ENCODE measurements around the gene WDR74.
A peak's percentile ranks its signal among the peaks of the same experiment; 100 is the strongest.
"Not testable (repeated sequence)": the region's sequence is repeated elsewhere in the genome, so short reads cannot be mapped to it uniquely, and the experiment has no call there.

WDR74 gene

DNA sequence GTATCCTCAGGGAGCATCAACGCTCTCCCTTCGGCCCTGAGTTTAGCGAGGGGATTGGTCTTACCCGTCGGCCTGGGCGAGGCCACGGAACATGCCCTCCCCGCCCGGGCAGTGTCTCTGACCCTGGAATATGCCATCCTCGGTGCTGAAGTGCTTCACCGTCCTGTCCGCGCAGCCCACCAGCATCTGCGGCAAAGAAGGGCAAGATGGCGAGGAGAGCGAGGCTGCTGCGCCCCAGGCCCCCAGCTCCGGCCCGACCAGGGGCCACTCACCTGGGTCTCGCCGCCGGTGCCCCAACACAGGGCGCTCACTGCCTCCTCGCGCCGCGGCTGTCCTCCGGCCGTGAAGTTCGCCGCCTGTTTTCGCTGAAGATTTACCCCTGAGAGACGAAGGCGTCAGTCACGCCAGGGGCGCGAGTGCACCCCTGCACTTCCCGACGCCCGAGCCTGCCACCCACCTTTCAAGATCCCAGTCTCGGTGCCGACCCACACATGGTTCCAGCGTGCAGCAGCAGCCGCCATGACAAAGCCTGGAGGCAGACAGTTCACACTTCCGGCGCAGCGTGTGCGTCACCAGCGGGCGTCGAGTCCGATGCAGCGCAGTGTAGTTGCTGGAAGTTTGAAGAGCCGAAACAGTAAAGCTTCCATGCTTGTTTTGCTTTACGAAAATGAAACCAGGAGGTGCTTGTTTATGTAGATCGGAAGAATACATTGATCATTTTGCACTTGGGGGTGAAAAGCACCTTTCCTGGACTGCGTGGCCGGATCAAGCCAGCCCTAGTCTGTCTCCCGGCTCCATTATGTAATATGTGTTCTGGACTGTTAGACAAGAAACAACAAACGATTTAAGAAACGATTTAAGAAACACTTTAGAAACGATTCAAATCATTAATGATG, at the start of gene WDR74:
Gene WDR74 (minus strand): TSS at position 541 of the 896 bp plus-strand sequence. CDS start 20 bp downstream, at position 521.
- peak; percentile 86 for DNase-seq (ENCODE audit: low spot score)

DNA sequence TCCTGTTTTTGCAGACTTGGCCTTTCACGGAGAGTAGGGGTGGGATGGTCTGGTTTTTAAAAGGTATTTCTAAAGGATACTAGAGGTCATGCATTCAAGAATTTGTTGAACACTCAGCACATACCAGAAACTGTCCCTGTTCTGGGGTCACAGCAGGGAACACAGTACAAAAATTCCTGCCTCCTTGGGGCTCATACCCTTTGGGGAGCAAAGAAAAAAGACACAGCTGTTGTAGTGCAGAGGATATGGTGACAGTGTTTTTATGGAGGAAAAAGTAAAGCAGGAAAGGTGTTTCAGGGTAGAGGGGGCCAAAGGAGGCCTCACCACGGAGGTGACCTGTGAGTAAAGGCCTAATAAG, 49.7 kb upstream of the WDR74 start:
- no peak for DNase-seq (ENCODE audit: low spot score)

DNA sequence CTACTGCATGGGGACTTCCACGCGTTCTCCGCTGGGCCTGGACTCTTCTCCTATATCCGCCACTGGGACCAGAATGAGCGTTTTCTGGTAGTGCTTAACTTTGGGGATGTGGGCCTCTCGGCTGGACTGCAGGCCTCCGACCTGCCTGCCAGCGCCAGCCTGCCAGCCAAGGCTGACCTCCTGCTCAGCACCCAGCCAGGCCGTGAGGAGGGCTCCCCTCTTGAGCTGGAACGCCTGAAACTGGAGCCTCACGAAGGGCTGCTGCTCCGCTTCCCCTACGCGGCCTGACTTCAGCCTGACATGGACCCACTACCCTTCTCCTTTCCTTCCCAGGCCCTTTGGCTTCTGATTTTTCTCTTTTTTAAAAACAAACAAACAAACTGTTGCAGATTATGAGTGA, 49.0 kb upstream of the WDR74 start:
- DNase-seq (ENCODE audit: low spot score) = no peak

DNA sequence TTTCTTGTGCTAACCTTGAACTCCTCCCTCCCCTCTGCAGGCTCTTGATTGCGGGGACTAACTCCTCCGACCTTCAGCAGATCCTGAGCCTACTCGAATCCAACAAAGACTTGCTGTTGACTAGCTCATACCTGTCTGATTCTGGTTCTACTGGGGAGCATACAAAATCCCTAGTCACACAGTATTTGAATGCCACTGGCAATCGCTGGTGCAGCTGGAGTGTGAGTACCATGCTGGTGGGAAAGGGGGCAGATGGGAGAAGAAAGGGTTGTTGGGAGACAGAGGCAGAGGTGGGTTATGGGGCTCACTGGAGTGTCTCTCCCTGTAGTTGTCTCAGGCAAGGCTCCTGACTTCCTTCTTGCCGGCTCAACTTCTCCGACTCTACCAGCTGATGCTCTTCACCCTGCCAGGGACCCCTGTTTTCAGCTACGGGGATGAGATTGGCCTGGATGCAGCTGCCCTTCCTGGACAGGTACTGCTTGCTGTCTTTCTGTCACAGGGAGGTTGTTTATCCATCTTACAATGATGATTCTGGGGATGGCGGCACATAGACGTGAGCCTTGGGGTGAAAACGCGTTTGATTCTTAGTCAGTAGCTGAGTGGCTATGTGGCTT, 45.9 kb upstream of the WDR74 start:
- no peak for DNase-seq (ENCODE audit: low spot score)

DNA sequence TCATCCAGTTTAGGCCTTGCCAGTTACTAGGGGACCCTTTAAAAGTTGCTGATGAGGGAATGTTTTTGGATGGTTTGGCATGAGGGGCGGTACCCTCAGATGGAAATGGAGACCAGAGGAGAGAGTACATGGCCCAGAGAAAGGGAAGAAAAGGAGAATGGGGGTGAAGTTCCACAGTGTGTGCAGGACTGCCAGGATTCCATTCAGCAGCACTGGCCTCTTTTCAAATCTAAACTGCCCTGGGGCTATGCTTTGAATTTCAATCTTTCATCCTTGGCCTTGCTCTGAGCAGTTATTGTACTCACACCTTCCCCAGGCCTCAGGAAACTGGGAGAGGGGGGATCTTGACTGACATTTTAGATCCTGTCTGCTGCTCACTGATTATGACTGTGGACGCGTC, 44.3 kb upstream of the WDR74 start:
- DNase-seq (ENCODE audit: low spot score) = no peak

DNA sequence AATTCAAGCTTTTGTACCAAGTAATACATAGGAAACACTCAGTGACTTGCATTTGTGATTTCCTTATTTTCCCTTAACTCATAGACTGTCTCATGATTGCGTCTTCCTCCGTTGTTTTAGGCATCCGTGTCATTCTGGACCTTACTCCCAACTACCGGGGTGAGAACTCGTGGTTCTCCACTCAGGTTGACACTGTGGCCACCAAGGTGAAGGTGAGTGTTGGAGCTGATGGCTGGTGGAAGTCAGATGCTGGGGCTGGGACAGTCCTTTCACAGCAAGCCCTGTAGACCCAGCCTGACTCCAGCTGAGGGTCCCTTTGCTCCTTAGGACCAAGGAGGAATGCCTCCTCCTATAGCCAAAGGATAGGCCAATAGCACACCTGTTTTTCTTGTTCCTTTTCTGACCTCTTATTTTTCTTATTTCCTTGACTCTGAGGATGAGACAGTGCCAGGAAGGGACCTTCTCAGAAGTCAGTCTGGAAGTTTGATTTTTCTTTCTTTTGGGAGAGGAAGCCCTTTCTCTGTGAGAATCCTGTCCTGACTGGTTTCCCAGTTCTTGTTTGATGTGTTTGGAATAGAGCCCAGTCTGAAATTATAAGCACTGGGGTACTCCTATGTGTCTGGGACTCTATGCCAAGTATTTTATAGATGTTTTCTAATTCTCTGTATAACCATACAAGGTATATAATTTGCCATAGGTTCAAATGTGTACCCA, 43.6 kb upstream of the WDR74 start:
- no peak for DNase-seq (ENCODE audit: low spot score)

DNA sequence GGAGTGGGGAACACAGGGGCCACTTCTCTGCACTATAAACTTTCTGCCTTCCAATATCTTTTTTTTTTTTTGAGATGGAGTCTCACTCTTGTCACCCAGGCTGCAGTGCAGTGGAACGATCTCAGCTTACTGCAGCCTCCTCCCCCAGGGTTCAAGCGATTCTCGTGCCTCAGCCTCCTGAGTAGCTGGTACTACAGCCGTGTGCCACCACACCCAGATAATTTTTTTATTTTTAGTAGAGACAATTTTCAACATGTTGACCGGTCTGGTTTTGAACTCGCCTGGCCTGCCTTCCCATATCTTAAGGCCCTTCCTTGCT, 43.0 kb upstream of the WDR74 start:
- no peak for DNase-seq (ENCODE audit: low spot score)

DNA sequence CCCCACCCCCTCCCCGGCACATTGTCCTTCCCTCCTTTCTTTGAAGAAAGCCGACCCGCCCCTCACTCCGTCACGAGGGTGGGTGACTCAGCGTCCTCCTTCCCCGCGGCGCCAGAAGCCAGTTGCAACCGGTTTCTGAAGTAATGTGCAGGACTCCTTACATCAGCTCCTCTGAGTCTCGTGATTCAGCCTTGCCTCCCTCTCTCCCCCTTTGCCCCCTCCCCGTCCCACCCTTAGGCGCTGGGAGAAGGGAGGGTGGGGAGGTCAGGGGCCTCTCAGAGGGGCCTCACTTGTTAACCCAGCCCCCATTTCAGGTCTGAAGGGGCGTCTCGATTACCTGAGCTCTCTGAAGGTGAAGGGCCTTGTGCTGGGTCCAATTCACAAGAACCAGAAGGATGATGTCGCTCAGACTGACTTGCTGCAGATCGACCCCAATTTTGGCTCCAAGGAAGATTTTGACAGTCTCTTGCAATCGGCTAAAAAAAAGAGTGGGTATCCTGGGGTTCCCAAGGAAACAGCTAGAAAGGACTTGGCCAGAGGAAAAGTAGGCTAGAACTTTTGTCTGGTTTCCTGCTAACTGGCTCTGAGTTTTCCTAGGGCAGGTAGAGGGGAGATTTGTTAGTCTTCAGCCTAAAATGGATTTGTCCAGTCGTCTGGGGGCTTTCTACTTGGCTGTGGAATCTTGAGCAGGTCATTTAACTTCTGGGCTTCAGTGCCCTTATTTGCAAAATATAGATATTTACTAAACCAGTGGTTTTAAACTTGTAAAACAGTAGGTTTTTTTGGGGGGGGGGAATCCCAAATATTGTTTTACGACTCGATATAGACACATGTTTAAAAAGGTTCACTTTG, 42.4 kb upstream of the WDR74 start:
- DNase-seq (ENCODE audit: low spot score) = peak; percentile 95

DNA sequence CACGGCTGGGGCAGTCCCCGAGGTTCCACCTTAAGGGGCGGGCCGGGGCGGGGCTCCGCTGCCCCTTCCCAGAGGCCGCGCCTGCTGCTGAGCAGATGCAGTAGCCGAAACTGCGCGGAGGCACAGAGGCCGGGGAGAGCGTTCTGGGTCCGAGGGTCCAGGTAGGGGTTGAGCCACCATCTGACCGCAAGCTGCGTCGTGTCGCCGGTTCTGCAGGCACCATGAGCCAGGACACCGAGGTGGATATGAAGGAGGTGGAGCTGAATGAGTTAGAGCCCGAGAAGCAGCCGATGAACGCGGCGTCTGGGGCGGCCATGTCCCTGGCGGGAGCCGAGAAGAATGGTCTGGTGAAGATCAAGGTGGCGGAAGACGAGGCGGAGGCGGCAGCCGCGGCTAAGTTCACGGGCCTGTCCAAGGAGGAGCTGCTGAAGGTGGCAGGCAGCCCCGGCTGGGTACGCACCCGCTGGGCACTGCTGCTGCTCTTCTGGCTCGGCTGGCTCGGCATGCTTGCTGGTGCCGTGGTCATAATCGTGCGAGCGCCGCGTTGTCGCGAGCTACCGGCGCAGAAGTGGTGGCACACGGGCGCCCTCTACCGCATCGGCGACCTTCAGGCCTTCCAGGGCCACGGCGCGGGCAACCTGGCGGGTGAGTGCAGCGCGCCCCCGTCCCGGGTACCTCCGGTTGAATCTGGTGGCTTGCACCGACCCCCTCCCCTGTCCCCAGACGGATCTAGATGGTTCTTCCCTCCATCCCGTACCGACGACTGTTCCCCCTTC, 41.6 kb upstream of the WDR74 start, which contains the start of gene SLC3A2:
Gene SLC3A2 (plus strand): TSS at position 94 of the 776 bp plus-strand sequence. CDS start 128 bp downstream, at position 222.
- peak; percentile 92 for DNase-seq (ENCODE audit: low spot score)

DNA sequence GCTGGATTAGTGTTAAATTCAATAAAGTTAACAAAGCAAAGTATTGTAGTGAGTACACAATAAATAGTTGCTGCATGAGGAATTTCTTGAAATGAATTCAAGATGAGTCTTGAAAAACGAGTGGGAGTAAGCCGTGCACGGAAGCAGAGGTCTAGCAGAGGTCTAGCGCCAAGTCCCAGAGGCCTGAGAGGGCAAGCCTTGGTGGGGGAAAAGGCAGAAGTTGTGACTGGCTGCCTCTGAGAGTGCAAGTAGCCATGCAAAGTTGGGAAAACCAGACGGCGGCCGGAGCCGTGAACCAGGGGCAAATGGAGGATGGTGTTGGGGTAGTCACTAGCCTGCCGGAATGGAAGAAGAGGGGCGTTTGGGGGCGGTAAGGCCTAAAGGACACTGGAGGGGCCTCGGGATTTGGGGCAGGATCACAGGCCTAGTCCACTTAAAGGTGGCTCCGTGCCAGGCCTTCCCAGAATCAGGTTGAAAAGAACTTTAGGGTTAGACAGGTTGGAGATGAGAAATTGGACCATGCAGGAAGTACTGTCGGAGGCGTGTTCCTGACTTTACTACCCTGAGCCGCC, 40.9 kb upstream of the WDR74 start:
- peak; percentile 89 for DNase-seq (ENCODE audit: low spot score)

DNA sequence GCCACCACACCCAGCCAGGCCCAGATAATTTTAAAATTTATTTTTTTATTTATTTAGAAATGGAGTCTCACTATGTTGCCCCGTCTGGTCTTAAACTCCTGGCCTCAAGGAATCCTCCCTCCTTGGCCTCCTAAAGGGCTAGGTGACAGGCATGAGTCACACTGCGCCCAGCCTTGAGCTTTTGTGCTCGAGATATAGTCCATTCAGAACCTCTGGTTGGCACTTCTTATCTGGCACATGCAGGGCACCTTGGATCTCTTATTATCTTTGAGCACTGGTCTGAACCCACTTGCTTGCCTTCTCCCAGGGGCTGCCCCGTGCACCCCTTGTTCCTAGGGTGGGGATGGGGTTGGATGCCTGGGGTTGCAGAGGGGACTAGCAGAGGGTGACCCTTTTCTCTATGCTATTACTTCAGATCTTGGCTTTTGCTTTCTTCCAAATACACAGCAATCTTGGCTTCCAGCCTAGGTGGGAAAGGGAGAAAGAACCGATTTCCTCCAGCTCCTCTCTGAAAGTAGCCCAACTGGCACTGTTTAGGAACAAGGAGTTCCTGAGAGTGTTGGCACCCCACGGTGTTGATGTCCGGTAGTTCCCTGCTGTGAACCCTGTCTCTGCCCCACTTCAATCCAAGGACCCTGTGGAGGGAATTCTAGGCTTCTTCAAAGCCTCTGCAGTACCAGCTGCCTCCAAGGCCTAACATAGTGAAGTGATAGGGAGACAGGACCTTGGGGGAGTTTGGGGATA, 40.0 kb upstream of the WDR74 start:
- DNase-seq (ENCODE audit: low spot score) = no peak

DNA sequence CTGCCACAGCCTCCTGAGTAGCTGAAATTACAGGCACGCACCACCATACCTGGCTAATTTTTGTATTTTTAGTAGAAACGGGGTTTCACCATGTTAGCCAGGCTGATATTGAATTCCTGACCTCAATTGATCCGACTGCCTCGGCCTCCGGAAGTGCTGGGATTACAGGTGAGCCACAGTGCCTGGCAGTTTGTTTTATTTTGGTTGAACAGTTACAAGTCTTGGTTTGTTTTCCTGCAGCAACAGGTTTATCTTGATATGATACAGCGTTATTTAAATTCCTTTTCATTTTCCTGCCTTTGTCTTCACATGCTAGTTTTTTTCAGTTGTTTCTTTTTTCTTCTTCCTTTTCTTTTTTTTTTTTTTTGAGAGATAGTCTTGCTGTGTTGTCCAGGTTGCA, 37.3 kb upstream of the WDR74 start:
- no peak for DNase-seq (ENCODE audit: low spot score)

DNA sequence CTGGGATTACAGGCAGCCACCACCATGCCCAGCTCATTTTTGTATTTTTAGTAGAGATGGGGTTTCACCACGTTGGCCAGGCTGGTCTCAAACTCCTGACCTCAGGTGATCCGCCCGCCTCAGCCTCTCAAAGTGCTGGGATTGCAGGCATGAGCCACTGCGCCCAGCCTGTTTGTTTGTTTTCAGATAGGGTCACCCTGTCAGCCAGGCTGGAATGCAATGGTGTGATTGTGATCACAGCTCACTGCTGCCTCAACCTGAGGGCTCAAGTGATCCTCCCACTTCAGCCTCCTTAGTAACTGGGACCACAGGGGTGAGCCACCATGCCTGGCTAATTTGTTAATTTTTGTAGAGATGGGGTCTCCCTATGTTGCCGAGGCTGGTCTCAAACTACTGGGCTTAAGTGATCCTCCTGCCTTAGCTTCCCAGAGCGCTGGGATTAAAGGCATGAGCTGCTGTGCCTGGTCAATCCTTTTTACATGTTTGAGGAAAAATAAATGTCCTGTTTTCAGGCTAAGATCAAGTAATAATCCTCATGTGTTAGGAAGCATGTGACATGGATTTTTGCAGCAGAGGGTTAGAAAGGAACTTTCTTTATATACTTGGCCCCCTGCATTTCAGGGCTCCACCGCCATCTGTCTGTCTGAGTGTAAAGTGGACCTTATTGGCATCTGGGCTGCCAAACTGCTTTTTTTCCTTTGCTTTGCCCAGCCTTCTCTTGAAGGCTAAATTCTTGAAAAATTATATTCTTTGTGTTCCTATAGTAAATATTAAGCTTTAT, 36.5 kb upstream of the WDR74 start:
- DNase-seq (ENCODE audit: low spot score) = no peak

DNA sequence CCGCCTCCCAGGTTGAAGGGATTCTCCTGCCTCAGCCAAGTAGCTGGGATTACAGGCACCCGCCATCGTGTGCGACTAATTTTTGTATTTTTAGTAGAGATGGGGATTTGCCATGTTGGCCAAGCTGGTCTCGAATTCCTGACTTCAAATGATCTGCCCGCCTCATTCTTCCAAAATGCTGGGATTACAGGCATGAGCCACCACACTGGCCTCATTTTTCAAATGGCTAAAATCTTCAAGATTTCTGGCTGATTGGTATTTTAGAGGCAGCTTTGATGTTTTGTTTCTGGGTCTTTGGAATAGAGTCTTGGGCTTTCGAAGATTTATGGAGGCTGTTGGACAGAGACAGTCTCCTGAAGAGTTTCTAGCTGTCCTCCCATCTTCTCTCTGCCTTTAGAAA, 35.5 kb upstream of the WDR74 start:
- DNase-seq (ENCODE audit: low spot score) = no peak

DNA sequence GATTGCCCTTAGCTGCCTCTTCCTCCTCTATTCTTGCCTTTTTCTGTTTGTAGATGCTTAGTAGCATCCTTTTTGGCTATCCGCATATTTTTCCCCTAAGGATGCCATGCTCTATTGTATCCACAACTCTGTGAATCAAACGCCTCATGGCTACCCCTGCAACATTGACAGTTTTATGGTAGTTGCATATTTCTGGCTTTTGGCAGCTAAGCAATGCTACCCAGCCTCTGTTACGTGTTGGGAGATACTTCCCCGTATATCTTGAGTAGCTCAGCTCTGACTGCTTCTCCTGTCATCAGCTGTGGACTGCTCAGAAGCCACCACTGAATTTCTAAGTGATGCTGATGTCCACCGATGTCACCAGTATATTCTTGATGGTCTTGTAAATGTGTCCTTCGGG, 26.2 kb upstream of the WDR74 start:
- DNase-seq (ENCODE audit: low spot score) = no peak

DNA sequence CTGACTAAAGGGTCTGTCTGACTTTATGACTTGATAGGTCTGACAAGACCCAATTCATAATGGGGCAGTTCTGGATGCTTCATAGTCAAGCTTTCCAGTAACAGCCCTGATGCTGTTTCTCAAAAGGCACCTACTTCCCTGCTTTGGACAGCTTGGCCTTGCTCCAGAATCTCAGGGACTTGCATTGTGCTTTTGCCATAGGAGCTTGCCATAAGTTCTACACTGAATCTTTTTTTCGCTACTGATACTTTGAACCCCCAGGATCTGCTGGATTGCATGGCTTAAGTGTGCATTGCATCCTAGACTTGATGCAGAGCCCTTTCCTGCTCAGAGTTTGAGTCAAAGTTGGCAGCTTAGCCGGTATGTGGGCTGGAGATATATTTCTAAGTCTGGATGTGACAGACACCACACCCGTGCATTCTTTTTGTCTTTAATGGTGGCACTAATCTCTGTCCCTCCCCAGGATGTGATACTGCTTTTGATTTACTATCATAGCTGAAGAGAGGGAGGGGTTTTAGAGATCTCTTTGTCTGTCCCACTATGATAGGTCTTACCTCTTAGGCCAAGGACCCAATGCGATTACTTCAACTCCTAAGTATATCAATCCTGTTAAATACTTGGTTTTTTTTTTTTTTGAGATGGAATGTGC, 24.4 kb upstream of the WDR74 start:
- no peak for DNase-seq (ENCODE audit: low spot score)

DNA sequence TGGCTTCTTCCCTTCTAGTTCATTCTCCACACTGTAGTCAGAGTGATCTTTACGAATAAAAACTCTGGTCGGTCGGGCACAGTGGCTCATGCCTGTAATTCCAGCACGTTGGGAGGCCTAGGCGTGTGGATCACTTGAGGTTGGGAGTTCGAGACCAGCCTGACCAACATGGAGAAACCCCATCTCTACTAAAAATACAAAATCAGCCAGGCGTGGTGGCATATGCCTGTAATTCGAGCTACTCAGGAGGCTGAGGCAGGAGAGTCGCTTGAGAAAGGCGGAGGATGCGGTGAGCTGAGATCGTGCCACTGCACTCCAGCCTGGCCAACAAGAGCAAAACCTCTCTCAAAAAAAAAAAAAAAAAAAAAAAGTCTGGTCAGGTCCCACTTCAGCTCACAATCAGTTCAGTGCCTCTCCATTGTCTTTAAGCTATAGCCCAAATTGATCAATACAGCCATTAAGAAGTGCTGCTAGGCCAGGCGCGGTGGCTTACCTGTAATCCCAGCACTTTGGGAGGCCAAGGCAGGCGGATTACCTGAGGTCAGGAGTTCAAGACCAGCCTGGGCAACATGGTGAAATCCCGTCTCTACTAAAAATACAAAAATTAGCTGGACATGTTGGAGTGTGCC, 22.3 kb upstream of the WDR74 start:
- not testable (repeated sequence) for DNase-seq (ENCODE audit: low spot score)

DNA sequence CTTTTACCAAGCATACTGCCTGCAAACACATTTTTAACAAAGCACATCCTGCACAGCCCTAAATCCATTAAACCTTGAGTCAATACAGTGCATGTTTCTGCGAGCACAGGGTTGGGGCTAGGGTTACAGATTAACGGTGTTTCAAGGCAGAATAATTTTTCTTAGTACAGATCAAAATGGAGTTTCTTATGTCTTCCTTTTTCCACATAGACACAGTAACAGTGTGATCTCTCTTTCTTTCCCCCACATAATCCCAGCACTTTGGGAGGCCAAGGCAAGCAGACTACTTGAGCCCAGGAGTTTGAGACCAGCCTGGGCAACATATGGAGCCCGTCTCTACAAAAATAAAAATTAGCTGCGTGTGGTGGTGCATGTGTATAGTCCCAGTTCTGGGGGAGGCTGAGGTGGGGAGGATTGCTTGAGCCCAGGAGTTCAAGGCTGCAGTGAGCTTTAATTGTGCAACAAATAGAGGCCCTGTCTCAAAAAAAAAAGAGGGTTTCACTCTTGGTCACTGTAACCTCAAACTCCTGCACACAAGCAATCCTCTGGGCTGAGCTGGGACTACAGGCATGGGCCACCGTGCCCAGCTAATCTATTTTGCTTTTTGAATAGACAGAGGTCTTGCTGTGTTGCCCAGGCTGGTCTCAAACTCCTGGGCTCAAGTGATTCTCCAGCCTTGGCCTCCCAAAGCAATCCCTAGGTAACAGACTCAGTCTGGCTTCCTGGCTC, 21.6 kb upstream of the WDR74 start:
- DNase-seq (ENCODE audit: low spot score) = no peak

Measured in AG20443 (cell line).